Measurements from ENCODE around the gene PCLO.

PCLO gene

GRCh38 chr7:83173664-83174063 is 11.0 kb upstream of the PCLO start:
- no peak for DNase-seq (ENCODE audit: insufficient read length, low spot score)
- no peak for TF ChIP-seq POLR2AphosphoS5 (IDR thresholded peaks at IDR 0.05; ENCODE audit: low read depth, low read length)
- no peak for TF ChIP-seq POU2F2 (IDR thresholded peaks at IDR 0.05; ENCODE audit: low read depth, low read length)
- TF ChIP-seq POLR2A (IDR thresholded peaks at IDR 0.05; ENCODE audit: low read depth, low read length) = no peak
- TF ChIP-seq SPI1 (IDR thresholded peaks at IDR 0.05; ENCODE audit: low read depth, low read length) = no peak
- TF ChIP-seq PAX5 (IDR thresholded peaks at IDR 0.05; ENCODE audit: insufficient read depth, low read length, severe bottlenecking) = no peak
- no peak for TF ChIP-seq TAF1 (IDR thresholded peaks at IDR 0.05; ENCODE audit: low read depth, low read length)
- FAIRE-seq = no peak

- FAIRE-seq = no peak
- DNase-seq (ENCODE audit: insufficient read length, low spot score) = no peak
- TF ChIP-seq TAF1 (IDR thresholded peaks at IDR 0.05; ENCODE audit: low read depth, low read length) (no peak), POLR2A (IDR thresholded peaks at IDR 0.05; ENCODE audit: low read depth, low read length) (no peak), SPI1 (IDR thresholded peaks at IDR 0.05; ENCODE audit: low read depth, low read length) (no peak), POLR2AphosphoS5 (IDR thresholded peaks at IDR 0.05; ENCODE audit: low read depth, low read length) (no peak), POU2F2 (IDR thresholded peaks at IDR 0.05; ENCODE audit: low read depth, low read length) (no peak), PAX5 (IDR thresholded peaks at IDR 0.05; ENCODE audit: insufficient read depth, low read length, severe bottlenecking) (no peak)
Measured at GRCh38 chr7:83166781-83167180, 4.1 kb upstream of the PCLO start.

- DNase-seq (ENCODE audit: insufficient read length, low spot score) = no peak
- no peak for TF ChIP-seq POLR2A (IDR thresholded peaks at IDR 0.05; ENCODE audit: low read depth, low read length)
- no peak for TF ChIP-seq TAF1 (IDR thresholded peaks at IDR 0.05; ENCODE audit: low read depth, low read length)
- TF ChIP-seq SPI1 (IDR thresholded peaks at IDR 0.05; ENCODE audit: low read depth, low read length) = no peak
- TF ChIP-seq POU2F2 (IDR thresholded peaks at IDR 0.05; ENCODE audit: low read depth, low read length) = no peak
- TF ChIP-seq PAX5 (IDR thresholded peaks at IDR 0.05; ENCODE audit: insufficient read depth, low read length, severe bottlenecking) = no peak
- TF ChIP-seq POLR2AphosphoS5 (IDR thresholded peaks at IDR 0.05; ENCODE audit: low read depth, low read length) = no peak
- no peak for FAIRE-seq
Measured at GRCh38 chr7:83161899-83162401, 734 bp downstream of the PCLO start.

- DNase-seq (ENCODE audit: insufficient read length, low spot score) (no peak), FAIRE-seq (no peak)
- TF ChIP-seq POLR2A (IDR thresholded peaks at IDR 0.05; ENCODE audit: low read depth, low read length) (no peak), TAF1 (IDR thresholded peaks at IDR 0.05; ENCODE audit: low read depth, low read length) (no peak), POU2F2 (IDR thresholded peaks at IDR 0.05; ENCODE audit: low read depth, low read length) (no peak), POLR2AphosphoS5 (IDR thresholded peaks at IDR 0.05; ENCODE audit: low read depth, low read length) (no peak), SPI1 (IDR thresholded peaks at IDR 0.05; ENCODE audit: low read depth, low read length) (no peak), PAX5 (IDR thresholded peaks at IDR 0.05; ENCODE audit: insufficient read depth, low read length, severe bottlenecking) (no peak)
Measured at GRCh38 chr7:83161186-83161585, 1.5 kb downstream of the PCLO start.

- no peak for FAIRE-seq
- DNase-seq (ENCODE audit: insufficient read length, low spot score) = no peak
- TF ChIP-seq SPI1 (IDR thresholded peaks at IDR 0.05; ENCODE audit: low read depth, low read length) = no peak
- TF ChIP-seq POLR2AphosphoS5 (IDR thresholded peaks at IDR 0.05; ENCODE audit: low read depth, low read length) = no peak
- TF ChIP-seq POU2F2 (IDR thresholded peaks at IDR 0.05; ENCODE audit: low read depth, low read length) = no peak
- TF ChIP-seq PAX5 (IDR thresholded peaks at IDR 0.05; ENCODE audit: insufficient read depth, low read length, severe bottlenecking) = no peak
- no peak for TF ChIP-seq POLR2A (IDR thresholded peaks at IDR 0.05; ENCODE audit: low read depth, low read length)
- TF ChIP-seq TAF1 (IDR thresholded peaks at IDR 0.05; ENCODE audit: low read depth, low read length) = no peak
Measured at GRCh38 chr7:83159731-83160130, 3.0 kb downstream of the PCLO start.

GRCh38 chr7:83156006-83156405 is 6.7 kb downstream of the PCLO start:
- DNase-seq (ENCODE audit: insufficient read length, low spot score) (no peak), FAIRE-seq (no peak)
- TF ChIP-seq SPI1 (IDR thresholded peaks at IDR 0.05; ENCODE audit: low read depth, low read length) (no peak), POLR2AphosphoS5 (IDR thresholded peaks at IDR 0.05; ENCODE audit: low read depth, low read length) (no peak), PAX5 (IDR thresholded peaks at IDR 0.05; ENCODE audit: insufficient read depth, low read length, severe bottlenecking) (no peak), POU2F2 (IDR thresholded peaks at IDR 0.05; ENCODE audit: low read depth, low read length) (no peak), TAF1 (IDR thresholded peaks at IDR 0.05; ENCODE audit: low read depth, low read length) (no peak), POLR2A (IDR thresholded peaks at IDR 0.05; ENCODE audit: low read depth, low read length) (no peak)

- FAIRE-seq = no peak
- TF ChIP-seq POU2F2 (IDR thresholded peaks at IDR 0.05; ENCODE audit: low read depth, low read length) (no peak), TAF1 (IDR thresholded peaks at IDR 0.05; ENCODE audit: low read depth, low read length) (no peak), POLR2A (IDR thresholded peaks at IDR 0.05; ENCODE audit: low read depth, low read length) (no peak), SPI1 (IDR thresholded peaks at IDR 0.05; ENCODE audit: low read depth, low read length) (no peak), POLR2AphosphoS5 (IDR thresholded peaks at IDR 0.05; ENCODE audit: low read depth, low read length) (no peak)
- DNase-seq (ENCODE audit: insufficient read length, low spot score) = no peak
Measured at GRCh38 chr7:83155407-83155806, 7.3 kb downstream of the PCLO start.

GRCh38 chr7:83153419-83153818 is 9.3 kb downstream of the PCLO start:
- DNase-seq (ENCODE audit: insufficient read length, low spot score) = no peak
- TF ChIP-seq SPI1 (IDR thresholded peaks at IDR 0.05; ENCODE audit: low read depth, low read length) (no peak), POLR2AphosphoS5 (IDR thresholded peaks at IDR 0.05; ENCODE audit: low read depth, low read length) (no peak), POLR2A (IDR thresholded peaks at IDR 0.05; ENCODE audit: low read depth, low read length) (no peak), TAF1 (IDR thresholded peaks at IDR 0.05; ENCODE audit: low read depth, low read length) (no peak), PAX5 (IDR thresholded peaks at IDR 0.05; ENCODE audit: insufficient read depth, low read length, severe bottlenecking) (no peak), POU2F2 (IDR thresholded peaks at IDR 0.05; ENCODE audit: low read depth, low read length) (no peak)
- FAIRE-seq = no peak

GRCh38 chr7:83150310-83150709 is 12.4 kb downstream of the PCLO start:
- FAIRE-seq (no peak), DNase-seq (ENCODE audit: insufficient read length, low spot score) (no peak)
- TF ChIP-seq PAX5 (IDR thresholded peaks at IDR 0.05; ENCODE audit: insufficient read depth, low read length, severe bottlenecking) (no peak), POU2F2 (IDR thresholded peaks at IDR 0.05; ENCODE audit: low read depth, low read length) (no peak), POLR2AphosphoS5 (IDR thresholded peaks at IDR 0.05; ENCODE audit: low read depth, low read length) (no peak), POLR2A (IDR thresholded peaks at IDR 0.05; ENCODE audit: low read depth, low read length) (no peak), TAF1 (IDR thresholded peaks at IDR 0.05; ENCODE audit: low read depth, low read length) (no peak), SPI1 (IDR thresholded peaks at IDR 0.05; ENCODE audit: low read depth, low read length) (no peak)

GRCh38 chr7:83149466-83149865 is 13.2 kb downstream of the PCLO start:
- no peak for TF ChIP-seq POU2F2 (IDR thresholded peaks at IDR 0.05; ENCODE audit: low read depth, low read length)
- TF ChIP-seq PAX5 (IDR thresholded peaks at IDR 0.05; ENCODE audit: insufficient read depth, low read length, severe bottlenecking) = no peak
- TF ChIP-seq POLR2AphosphoS5 (IDR thresholded peaks at IDR 0.05; ENCODE audit: low read depth, low read length) = no peak
- TF ChIP-seq TAF1 (IDR thresholded peaks at IDR 0.05; ENCODE audit: low read depth, low read length) = no peak
- no peak for DNase-seq (ENCODE audit: insufficient read length, low spot score)
- no peak for FAIRE-seq

Data from GM12891 (cell line).